NCI-H748 treated with DMSO at 0.1 percent for 48 hours (cell line): ENCODE data around the gene SF3B2.

Source experiments
- DNase-seq: peaks from one replicate; lab custom pipeline; 2025; lab: John Stamatoyannopoulos, UW

Gene SF3B2

DNA sequence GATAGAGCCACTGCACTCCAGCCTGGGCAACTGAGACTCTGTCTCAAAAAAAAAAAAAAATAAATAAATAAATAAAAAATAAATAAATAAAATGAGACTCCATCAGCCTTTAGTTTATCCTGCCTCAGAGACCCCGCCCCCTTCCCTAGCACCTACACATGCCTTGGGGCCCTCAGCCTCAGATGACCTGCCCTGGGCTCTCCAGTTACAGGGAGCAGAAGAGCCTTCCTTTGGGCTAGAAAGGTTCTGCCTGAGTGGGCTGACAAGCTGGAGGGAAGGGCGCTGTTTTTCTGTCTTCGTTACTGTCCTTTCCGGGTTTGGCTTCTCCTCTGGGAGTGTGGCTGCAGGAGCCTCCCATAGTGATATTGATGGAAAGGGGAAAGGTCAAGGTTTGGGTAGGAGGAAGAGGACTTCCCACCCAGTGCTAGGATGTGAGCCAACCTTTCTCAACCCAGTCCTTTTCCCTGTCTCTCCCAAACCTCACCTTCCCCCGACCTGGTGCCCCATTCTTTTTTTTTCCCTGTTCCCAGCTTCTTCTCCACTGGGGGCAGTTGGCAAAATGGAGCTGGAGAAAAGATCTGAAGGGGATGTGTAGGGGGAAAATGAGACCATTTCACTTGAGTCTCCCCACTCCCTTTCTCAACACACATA, 1.5 kb upstream of the SF3B2 start:
- no peak for DNase-seq

DNA sequence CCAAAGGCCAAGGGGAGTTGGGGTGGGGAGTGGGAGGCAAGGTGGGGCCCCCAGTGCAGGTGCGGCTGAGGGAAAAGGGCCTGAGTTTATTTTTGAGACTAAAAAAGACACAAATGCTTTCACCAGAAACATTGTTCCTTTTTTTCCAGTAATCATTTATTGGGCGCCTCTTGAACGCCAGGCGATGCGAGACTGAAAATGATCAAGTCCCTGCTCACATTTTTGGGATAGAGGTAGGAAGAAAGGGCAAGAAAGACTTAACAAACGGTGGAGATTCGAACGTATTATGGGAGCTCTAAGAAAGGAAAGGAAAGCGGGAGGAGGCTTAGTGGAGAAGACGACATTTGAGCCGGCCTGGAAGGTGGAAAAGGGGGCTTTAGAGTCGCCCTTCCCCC, 796 bp upstream of the SF3B2 start:
- no peak for DNase-seq

DNA sequence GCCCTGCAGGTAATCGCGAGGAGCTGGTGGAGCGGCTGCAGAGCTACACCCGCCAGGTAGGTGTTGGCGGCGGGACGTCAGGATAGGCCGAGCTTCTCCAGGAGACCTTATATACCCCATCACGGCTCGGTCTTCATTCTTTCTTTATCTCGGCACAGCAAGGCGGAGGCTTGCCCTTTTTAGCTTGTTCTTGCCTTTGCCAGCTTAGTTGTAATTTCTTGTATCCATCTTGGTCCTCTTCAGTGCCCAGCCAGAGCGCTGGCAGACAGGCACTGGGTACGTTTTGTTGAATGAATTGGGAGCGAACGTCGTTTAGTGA, 459 bp downstream of the SF3B2 start:
- DNase-seq: no peak

DNA sequence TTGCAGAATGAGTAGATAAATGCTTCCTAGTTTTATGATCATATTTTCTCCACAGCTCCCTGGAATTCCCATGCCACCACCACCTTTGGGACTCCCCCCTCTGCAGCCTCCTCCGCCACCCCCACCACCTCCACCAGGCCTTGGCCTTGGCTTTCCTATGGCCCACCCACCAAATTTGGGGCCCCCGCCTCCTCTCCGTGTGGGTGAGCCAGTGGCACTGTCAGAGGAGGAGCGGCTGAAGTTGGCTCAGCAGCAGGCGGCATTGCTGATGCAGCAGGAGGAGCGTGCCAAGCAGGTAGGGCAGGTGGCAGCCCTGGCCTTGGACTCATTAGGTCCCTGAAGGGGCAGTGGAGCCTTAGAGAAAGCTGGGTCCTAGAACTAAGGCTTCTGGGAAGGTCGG, 2.9 kb downstream of the SF3B2 start:
- DNase-seq: no peak

DNA sequence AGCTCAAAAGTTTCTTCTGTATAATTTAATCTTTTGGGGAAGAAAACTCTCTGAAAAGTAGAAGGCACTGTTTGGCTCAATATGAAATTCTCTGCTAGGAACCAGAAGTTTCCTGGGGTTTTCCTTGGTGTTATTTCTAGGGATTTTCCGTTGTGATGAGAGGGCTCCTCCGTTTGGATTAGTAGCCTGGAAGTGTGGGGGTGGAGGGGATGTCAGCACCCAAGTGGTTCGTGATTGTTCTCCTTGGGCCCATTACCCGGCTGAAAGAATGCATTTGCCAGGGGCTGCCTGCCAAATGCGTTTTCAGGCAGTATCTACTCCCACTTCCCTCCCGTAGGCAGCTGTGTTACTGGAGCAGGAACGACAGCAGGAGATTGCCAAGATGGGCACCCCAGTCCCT, 4.3 kb downstream of the SF3B2 start:
- DNase-seq: no peak

DNA sequence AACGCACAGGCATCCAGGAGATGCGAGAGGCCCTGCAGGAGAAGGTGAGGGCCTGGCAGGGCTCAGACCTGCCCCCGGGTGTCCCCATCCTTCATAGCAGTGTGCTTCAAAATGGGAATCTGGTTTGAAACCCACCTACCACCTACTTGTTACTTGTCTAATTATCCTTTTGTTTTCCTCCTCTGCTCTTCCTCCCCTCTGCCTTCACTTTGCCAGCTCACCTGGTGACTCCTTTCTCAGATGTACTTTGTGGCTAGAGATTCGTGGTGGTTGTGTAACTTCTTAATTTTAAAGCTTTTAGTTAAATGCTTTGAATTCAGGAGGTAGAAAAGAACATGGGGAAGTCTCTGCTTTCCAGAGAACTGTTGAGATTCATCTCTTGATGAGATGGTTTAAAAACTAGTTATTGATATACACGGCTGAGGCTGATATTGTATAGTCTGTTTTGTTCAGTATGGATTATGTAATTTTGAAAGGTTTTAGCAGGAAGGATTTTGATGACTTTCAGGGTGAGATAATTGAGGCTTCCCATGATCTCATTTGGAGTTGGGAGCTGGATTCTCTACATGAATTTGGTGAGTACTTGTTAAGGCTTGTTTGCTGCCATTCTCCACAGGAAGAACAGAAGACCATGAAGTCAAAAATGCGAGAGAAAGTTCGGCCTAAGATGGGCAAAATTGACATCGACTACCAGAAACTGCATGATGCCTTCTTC, 8.0 kb downstream of the SF3B2 start:
- no peak for DNase-seq

DNA sequence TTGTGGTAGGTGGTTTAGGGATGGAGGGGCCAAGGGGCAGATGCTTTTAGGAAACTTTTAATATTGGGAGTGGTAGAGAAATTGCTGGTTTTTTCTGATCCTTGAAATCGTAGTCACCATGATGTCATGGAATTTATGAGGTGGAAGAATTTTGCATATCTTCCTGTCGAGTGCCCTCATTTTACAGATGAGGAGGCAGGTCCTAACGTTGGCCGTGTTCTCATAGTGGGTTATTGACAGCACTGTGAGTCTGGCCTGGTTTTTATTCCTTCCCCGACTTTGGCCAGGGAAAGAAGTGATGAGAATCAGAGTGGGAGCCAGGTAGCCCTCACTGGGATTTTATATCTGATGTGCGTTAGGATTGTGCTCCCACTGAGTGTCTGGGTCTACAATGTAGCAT, 9.1 kb downstream of the SF3B2 start:
- DNase-seq: no peak

DNA sequence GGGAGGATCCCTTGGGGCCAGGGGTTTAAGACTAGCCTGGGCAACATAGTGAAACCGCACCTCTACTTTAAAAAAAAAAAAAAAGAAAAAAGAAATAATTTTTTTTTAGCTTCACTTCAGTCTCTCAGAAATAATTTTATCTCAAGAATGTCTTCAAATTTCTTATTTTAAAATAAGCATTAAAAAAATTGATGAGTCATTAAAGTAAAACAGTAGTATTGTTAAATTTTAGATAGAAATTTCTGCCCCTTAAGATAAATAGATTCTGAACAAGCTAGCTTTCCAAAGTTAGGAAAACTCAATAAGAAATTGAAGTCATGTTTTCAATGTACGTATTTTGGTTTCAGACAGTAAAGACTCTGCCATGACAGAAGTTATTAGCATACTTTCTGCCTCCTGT, 10.2 kb downstream of the SF3B2 start:
- no peak for DNase-seq

DNA sequence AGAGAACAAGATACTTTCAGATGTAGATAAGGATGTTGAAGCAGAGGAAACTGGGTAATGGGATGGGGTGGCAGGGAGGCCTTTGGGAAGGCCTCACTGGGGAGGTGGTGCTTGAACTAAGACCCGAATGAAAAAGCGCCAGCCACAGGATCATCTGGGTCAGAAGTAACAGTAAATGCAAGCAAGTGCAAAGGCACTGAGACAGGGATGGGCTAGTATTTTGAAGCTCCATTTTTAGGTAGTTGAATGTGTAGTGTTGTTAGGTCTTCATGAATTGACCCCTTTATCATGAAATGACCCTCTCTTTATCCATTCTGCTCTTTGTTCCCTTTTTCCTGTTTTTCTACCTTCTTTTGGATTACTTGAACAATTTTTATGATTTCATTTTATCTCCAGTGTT, 11.7 kb downstream of the SF3B2 start:
- no peak for DNase-seq

DNA sequence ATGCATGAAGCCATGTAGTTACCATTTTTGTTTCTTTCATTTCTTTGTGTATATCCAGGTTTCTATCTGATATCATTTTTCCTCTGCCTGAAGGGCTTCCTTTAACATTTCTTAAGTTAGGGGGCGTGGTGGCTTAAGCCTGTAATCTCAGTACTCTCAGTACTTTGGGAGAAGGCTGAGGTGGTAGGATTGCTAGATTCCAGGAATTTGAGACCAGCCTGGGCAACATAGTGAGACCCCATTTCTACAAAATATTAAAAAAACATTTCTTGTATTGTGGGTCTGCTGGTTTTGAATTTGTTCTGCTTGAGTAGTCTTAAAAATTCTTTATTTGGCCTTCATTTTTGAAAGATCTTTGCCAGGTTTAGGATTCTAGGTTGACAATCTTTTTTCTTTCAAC, 12.4 kb downstream of the SF3B2 start:
- DNase-seq: no peak

DNA sequence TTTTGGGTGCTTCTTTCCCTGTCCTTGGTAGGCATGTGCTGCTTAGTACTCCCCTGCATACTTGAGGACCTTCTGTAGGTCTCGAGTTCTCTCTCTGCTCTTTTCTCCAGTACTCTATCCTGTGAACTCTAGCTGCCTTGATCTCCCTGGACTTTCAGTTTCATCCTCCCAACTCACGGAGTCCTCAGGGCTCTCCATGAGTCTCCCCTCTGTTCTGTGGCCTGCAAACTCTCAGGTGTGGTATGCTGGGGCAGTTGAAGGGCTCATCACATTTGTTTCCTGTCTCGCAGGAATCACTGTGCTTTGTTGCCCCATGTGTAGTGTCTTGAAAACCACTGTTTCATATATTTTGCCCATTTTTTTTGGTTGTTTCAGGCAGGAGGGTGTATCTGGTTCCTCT, 14.6 kb downstream of the SF3B2 start:
- no peak for DNase-seq

DNA sequence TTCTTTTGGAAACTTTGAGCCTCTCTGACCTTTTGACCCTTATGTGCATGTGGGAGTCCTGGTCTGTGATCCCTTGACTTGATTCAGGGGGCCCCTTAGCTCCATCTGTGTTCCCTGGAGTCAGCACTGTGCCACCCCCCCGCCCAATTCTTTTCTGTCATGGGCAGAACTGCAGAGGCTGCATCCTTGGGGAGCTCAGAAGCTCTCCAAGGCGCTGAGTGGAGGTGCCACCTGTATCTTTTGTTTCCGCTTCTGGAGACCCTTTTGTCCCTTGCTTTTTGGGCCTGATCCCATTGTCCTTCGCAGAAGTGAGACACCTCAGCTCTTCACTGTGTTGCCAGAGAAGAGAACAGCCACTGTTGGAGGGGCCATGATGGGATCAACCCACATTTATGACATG, 15.5 kb downstream of the SF3B2 start:
- DNase-seq: no peak

DNA sequence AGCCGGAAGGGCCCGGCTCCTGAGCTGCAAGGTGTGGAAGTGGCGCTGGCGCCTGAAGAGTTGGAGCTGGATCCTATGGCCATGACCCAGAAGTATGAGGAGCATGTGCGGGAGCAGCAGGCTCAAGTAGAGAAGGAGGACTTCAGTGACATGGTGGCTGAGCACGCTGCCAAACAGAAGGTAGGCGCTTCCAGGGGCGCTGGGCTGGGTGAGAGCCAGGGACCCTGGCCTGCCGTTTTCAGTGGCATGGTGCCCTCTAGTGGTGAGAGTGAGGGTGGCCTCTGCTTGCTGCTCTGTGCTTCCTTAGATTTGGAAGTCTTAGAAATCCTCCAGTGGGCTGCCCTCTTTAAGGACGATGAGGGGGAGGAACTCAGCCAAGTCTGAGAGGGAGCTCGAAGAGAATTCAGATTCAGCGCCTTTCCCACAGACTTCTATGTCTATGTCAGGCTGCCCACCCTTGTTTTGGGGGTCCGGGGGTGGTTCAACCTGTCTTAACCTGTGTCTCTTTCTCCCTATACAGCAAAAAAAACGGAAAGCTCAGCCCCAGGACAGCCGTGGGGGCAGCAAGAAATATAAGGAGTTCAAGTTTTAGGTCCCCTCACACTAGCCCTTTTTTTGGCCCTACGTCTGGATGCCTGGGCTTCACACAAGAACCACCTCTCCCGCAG, 16.1 kb downstream of the SF3B2 start:
- peak; percentile 52 for DNase-seq

DNA sequence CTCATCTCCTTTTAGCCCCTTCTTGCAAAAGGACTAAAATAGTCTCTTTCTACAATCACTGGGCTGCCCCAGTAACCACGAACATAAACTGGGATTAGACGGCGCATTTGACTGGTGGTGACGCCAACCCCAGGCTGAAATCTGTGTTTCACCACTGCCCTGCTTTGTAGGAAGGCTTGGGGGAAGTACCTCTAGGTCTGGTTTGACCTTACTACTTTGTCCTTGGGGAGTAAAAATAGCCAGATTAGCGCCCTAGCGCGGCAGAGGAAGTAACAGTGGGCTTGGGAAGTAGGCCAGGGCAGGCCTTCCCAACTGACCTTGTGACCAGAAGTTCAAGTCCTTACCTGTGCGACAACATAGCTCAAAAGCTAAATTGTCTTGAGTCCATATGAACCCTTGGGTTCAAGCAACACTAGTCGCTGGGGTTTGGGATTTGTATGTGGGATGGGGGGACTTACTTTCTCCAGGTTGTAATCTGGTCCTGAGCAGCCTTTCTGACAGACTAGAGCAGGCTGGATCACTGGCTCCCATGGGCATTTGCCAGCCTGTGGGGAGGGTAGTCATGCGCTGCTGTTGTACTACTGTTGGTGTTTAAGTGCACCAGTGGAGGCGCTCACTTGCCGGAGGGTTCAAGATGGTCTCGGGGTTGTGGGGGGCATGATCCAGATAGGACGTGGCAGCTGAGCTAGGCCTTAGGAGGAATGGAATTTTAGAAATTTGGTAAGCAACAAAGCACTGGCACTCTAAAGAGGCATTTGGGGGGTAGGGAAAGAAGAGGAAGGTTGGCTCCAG, 17.0 kb downstream of the SF3B2 start:
- no peak for DNase-seq

DNA sequence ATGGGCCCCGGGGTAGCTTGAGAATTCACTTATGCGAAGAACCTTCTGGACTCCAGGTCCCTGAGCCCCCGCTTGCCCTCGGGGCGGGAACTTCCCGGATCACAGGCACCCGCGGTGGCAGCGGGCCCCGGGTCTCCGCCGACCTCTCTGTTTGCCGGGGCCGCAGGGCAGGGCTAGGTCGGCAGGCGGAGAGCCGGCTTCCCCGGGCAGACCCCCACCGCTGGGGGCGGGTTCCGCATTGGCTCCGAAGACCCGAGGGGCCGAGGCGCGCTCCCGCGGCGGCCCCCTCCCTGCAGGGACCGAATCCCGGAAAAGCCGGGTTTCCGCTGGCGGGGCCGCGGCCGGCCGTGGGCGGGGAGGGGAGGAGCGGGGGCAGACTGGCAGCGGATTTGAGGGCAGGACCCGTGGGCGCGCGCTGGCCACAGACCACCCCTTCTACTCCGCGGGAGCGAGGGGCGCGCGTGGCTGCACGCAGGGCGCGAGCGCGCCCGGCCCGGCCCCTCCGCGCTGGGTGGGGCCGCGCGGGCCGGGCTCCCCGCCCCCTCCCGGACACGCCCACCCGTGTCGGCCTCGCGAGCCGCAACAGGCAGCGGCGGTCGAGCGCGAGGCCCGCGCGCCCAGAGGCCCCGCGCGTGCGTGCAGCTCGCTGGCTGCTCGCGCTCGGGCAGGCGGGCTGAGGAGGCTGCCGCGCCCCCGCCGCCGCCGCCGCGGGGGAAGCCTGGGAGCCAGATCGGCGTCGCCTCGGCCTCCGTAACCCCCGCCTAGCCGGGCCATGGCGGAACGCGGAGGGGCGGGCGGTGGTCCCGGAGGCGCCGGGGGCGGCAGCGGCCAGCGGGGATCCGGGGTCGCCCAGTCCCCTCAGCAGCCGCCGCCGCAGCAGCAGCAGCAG, 17.8 kb downstream of the SF3B2 start, which contains the start of gene PACS1:
Gene PACS1 (plus strand): TSS at position 558 of the 889 bp plus-strand sequence. CDS start 215 bp downstream, at position 773.
- no peak for DNase-seq

DNA sequence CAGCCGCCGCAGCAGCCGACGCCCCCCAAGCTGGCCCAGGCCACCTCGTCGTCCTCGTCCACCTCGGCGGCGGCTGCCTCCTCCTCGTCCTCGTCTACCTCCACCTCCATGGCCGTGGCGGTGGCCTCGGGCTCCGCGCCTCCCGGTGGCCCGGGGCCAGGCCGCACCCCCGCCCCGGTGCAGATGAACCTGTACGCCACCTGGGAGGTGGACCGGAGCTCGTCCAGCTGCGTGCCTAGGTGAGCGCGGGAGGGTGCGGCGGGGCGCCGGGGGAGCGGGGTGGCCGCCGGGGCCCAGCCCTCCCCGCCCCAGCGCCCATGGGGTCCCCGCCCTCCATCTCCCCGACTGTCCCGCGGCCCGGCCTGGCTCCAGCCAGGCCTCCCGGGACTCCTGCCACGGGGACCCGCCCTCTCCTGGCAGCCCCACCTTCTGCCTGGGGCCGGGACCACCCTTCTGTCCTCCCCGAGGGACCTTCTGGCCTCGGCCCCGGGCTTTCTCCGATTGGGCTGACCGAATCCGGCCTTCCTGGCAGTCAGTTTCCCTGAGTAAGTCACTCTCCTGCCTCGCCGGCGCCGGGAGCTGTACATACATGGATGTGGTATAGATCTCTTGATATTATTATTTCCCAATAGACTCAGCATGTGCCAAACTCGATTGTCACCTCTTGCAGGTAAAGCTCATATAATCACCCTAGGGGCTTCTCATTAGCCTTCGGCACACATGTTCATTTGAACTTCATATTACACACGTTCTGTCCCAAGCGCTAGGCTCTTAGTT, 18.6 kb downstream of the SF3B2 start:
- DNase-seq: no peak

DNA sequence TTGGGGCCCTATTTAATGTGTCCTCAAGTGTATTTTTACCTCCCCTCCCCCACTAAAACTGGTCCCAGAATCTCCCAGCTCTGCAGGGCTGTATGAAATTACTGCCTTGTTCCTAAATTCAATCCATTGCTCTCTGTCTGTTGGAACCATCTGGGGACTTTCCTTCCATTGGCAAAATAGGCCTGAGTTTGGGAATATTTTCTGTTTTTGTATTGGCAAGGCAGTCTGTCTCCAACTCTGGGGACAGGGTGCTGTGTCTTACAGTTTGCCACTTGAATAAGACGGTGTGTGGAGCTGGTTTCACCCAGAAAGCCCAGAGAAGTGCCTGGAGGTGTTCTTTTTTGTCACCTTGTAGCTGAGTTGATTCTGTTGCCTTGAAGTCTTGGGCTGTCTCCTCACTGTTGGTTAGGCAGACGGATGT, 19.2 kb downstream of the SF3B2 start:
- DNase-seq: no peak

DNA sequence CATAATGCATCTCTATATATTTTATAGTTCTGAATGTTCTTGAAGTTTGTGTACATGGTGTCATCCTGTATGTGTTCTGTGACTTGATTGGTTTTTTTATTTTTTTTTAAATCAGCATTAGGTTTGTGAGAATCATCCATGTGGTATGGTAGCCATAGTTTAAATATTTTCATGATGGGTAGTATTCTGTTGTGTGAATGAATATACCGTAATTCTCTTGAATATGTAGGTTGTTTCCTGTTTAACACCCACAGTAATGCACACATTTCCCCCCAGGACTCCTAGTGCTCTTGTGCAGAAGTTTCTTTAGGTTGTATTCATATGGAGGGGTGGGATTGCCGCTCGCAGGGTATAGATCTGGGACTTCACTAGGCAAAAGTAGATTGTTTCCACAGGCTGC, 19.9 kb downstream of the SF3B2 start:
- no peak for DNase-seq

DNA sequence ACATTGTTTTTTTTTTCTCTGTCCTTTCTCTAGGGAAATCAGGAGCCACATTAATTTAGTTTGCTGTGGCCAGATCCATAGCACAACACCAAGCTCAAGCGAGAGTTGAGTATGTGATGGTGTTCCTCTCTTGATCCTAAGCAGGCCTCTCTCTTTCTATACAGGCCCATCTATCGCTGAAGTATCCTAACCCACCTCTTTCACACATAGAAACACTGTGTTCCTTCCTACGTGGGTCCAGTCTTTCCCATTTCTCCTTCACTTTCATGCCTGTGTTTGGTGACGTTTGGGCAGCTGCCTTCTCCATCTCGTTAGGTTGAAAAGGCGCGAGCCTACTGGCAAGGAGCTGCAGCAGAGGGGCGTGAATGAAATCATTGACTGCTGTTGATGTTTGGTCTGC, 20.4 kb downstream of the SF3B2 start:
- no peak for DNase-seq

DNA sequence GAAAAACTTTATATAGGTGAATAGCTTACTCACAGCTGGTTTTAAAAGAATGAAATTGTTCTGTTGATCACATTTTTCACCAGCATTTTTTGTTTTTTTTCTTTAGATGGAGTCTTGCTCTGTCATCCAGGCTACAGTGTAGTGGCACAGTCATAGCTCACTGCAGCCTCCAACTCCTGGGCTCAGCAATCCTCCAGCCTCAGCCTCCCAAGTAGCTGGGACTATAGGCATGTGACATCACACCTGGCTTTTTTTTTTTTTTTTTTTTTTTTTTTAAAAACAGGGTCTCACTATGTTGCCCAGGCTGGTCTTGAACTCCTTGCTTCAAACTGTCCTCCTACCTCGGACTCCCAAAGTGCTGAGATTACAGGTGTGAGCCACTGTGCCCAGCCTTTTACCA, 21.5 kb downstream of the SF3B2 start:
- DNase-seq: no peak

DNA sequence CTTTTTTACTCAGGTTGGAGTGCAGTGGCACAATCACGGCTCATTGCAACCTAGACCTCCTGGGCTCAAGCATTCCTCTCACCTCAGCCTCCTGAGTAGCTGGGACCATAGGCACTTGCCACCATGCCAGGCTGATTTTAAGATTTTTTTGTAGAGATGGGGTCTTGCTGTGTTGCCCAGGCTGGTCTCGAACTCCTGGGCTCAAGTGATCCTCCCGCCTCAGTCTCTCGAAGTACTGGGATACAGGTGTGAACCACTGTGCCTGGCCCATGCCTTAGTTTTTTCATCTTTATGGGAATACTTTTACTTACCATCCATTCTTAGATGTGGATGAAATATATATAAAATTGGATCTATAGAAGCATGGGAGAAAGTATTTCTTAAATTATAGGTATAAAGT, 23.1 kb downstream of the SF3B2 start:
- no peak for DNase-seq
